Caco-2 (cell line): ENCODE measurements around the gene EVA1B. TPM values are rescaled to one million over a fixed set of nuclear protein-coding genes. Genes with fewer than 3 reads are reported as not detected.

Source experiments
- BruUV-seq: library from RNA; stranded (reverse); fragments of 400-500 nt; replicated peaks from 2 replicates; lab custom pipeline; 2021; lab: Mats Ljungman, UMichigan
- CTCF ChIA-PET: fragments of 300-600 bp; sonication (Branson Sonifier 250); formaldehyde crosslinking; loops from one replicate; lab custom pipeline; 2022; ENCODE audit warnings: antibody characterized with exemption; lab: Charles Lee
- POLR2A ChIA-PET: fragments of 300-600 bp; sonication (Branson Sonifier 250); formaldehyde crosslinking; loops from one replicate; lab custom pipeline; 2022; ENCODE audit warnings: antibody characterized with exemption; lab: Charles Lee
- DNase-seq, 2 experiments: peaks; one replicate each; pipeline versions ENCODE4 v3.0.0 to v3.0.0-alpha.2; 2020 to 2022
- H3K27me3 ChIP-seq: replicated peaks from 2 replicates; pipeline ENCODE4 v1.6.0; 2011; ENCODE audit warnings: low read length; ENCODE audit not compliant: control insufficient read depth, insufficient read depth
- H3K36me3 ChIP-seq: 2 replicates; pipeline ENCODE4 v1.5.1; 2011; ENCODE audit warnings: low read length; ENCODE audit not compliant: control insufficient read depth, insufficient read depth
- H3K4me1 ChIP-seq: fragments of 250-450 bp; sonication (Bioruptor Pico); 2 replicates; pipeline ENCODE4 v1.5.1; 2020; ENCODE audit warnings: mild to moderate bottlenecking
- H3K4me3 ChIP-seq: 2 replicates; pipeline ENCODE4 v1.5.1; 2011; ENCODE audit warnings: low read depth, mild to moderate bottlenecking, control low read depth, low read length
- H3K9me3 ChIP-seq: fragments of 250-450 bp; sonication (Bioruptor Pico); 2 replicates; pipeline ENCODE4 v1.5.1; 2020; ENCODE audit warnings: mild to moderate bottlenecking, moderate library complexity
- H3K27ac Mint-ChIP-seq: one replicate; pipeline ENCODE4 v1.8.0; 2022; ENCODE audit warnings: mixed read lengths; ENCODE audit not compliant: unreplicated experiment
- H3K27me3 Mint-ChIP-seq: one replicate; pipeline ENCODE4 v1.8.0; 2022; ENCODE audit warnings: mixed read lengths; ENCODE audit not compliant: insufficient read depth, unreplicated experiment
- H3K36me3 Mint-ChIP-seq: one replicate; pipeline ENCODE4 v1.8.0; 2022; ENCODE audit warnings: mild to moderate bottlenecking, mixed read lengths; ENCODE audit not compliant: insufficient read depth, unreplicated experiment
- H3K4me1 Mint-ChIP-seq: one replicate; pipeline ENCODE4 v1.8.0; 2022; ENCODE audit warnings: low read depth, mixed read lengths; ENCODE audit not compliant: unreplicated experiment
- H3K4me3 Mint-ChIP-seq: one replicate; pipeline ENCODE4 v1.8.0; 2022; ENCODE audit warnings: mild to moderate bottlenecking, moderate library complexity, mixed read lengths; ENCODE audit not compliant: unreplicated experiment
- H3K9me3 Mint-ChIP-seq: one replicate; pipeline ENCODE4 v1.8.0; 2022; ENCODE audit warnings: mixed read lengths; ENCODE audit not compliant: unreplicated experiment
- intact Hi-C: fragments of 100-400 bp; cut with micrococcal nuclease; formaldehyde crosslinking; loops from one replicate; pipeline ENCODE4 v1.10.0; 2022; ENCODE audit not compliant: unreplicated experiment
- total RNA-seq: library from RNA; stranded (reverse); gene quantifications from 2 replicates; pipeline ENCODE4 v1.2.3, GENCODE V29; 2022
- TF ChIP-seq, protein P1 (sequence below), 2 experiments: fragments of 200-600 bp in 1 of 2; IDR thresholded peaks; 1 replicate in 1 of 2; 2 replicates in 1 of 2; pipeline versions ENCODE4 v1.5.1 to v1.8.0; 2011 to 2022; ENCODE audit warnings: antibody characterized with exemption in 1 of 2, control low read depth in 1 of 2, inconsistent platforms in 1 of 2, low read depth in 1 of 2, low read length in 1 of 2, mild to moderate bottlenecking in 1 of 2, moderate library complexity in 1 of 2; ENCODE audit not compliant: insufficient read depth in 1 of 2, severe bottlenecking in 1 of 2, unreplicated experiment in 1 of 2

The EVA1B gene
- total RNA-seq, 1 experiment from 2014 or later: 4.1 TPM

DNA sequence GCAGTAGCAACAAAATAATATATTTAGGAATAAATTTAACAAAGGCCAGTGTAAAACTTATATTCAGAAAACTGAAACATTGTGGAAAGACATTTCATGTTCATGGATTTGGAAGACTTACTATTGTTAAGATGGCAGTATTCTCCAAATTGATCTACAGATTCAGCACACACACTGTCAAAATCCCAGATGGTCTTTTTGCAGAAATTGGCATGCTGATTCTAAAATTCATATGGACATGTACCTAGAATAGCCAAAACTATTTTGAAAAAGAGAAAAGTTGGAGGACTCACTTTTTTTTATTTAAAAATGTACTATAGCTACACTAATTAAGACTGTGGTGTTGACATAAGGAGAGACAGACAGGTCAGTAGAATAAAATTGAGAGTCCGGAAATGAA, 49.2 kb downstream of the EVA1B start:
- Mint-ChIP-seq H3K27ac (no peak overlapping the region), H3K27me3 (no peaks in the 10 kb centered on the region), H3K4me3 (no peak overlapping the region), H3K9me3 (no peaks in the 10 kb centered on the region), H3K36me3 (peaks cover 44% of the 10 kb centered on the region), H3K4me1 (peaks cover 5% of the 10 kb centered on the region)
- no TSS peak for BruUV-seq
- no peaks in the 10 kb centered on the region; the same call in 1 of the 2 replicates for H3K36me3 ChIP-seq
- H3K9me3 ChIP-seq: no peaks in the 10 kb centered on the region
- no peak overlapping the region for H3K4me3 ChIP-seq
- peaks cover 10% of the 10 kb centered on the region for H3K4me1 ChIP-seq
- TF ChIP-seq, protein P1, sequence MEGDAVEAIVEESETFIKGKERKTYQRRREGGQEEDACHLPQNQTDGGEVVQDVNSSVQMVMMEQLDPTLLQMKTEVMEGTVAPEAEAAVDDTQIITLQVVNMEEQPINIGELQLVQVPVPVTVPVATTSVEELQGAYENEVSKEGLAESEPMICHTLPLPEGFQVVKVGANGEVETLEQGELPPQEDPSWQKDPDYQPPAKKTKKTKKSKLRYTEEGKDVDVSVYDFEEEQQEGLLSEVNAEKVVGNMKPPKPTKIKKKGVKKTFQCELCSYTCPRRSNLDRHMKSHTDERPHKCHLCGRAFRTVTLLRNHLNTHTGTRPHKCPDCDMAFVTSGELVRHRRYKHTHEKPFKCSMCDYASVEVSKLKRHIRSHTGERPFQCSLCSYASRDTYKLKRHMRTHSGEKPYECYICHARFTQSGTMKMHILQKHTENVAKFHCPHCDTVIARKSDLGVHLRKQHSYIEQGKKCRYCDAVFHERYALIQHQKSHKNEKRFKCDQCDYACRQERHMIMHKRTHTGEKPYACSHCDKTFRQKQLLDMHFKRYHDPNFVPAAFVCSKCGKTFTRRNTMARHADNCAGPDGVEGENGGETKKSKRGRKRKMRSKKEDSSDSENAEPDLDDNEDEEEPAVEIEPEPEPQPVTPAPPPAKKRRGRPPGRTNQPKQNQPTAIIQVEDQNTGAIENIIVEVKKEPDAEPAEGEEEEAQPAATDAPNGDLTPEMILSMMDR (IDR thresholded peaks at IDR 0.05; ENCODE audit: insufficient read depth in 1 of 2, low read depth in 1 of 2, low read length in 1 of 2, severe bottlenecking in 1 of 2, unreplicated experiment in 1 of 2): no peak
- POLR2A ChIA-PET: no interaction called here
- no peak for DNase-seq
- no peaks in the 10 kb centered on the region for H3K27me3 ChIP-seq
- intact Hi-C loops: no loop called here
- CTCF ChIA-PET: no interaction called here

DNA sequence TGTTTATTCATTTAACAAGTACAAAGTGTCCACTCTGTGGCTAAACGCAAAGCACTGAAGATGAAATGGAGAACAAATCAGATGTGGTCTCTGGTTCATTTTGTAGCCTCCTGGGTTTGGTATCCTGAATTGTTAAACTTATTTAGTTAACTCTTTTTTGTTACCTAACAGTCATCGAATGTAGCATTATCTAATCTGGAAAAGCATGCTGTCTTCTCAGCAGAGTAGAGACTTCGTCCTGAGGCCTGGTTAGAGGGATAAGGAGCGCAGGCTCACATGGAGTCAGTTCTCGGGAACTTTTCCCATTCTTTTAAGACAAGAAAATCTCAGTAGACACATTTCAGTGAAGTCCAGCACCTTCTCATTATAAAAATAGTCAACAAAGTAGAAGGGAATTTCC, 50.4 kb downstream of the EVA1B start:
- TF ChIP-seq, protein P1 (IDR thresholded peaks at IDR 0.05; ENCODE audit: insufficient read depth in 1 of 2, low read depth in 1 of 2, low read length in 1 of 2, severe bottlenecking in 1 of 2, unreplicated experiment in 1 of 2): no peak
- H3K36me3 Mint-ChIP-seq: peaks cover 56% of the 10 kb centered on the region
- Histone ChIP-seq H3K4me3 (no peak overlapping the region), H3K36me3 (no peaks in the 10 kb centered on the region; the same call in 1 of the 2 replicates), H3K4me1 (peaks cover 16% of the 10 kb centered on the region), H3K9me3 (no peaks in the 10 kb centered on the region), H3K27me3 (no peaks in the 10 kb centered on the region)
- peaks cover 5% of the 10 kb centered on the region for H3K4me1 Mint-ChIP-seq
- no peaks in the 10 kb centered on the region for H3K9me3 Mint-ChIP-seq
- no peaks in the 10 kb centered on the region for H3K27me3 Mint-ChIP-seq
- ChIA-PET POLR2A (no interaction called here), CTCF (no interaction called here)
- no peak for DNase-seq
- intact Hi-C loops: no loop called here
- H3K4me3 Mint-ChIP-seq: no peak overlapping the region
- no TSS peak for BruUV-seq
- no peak overlapping the region for H3K27ac Mint-ChIP-seq

Other genes with a start within 250 kb of the EVA1B start
- gene TEKT2, start 239.6 kb downstream of the EVA1B start, total RNA-seq: not detected in 2 replicates
- 17.5 and 19.3 TPM in 2 replicates for gene ADPRS, start 234.8 kb downstream of the EVA1B start, total RNA-seq
- gene COL8A2, start 198.4 kb downstream of the EVA1B start, total RNA-seq: 0.07 and 0.18 TPM in 2 replicates
- 35.4 and 37.9 TPM in 2 replicates for gene TRAPPC3, start 174.2 kb downstream of the EVA1B start, total RNA-seq
- 33.7 and 37.7 TPM in 2 replicates for gene MAP7D1, start 167.5 kb downstream of the EVA1B start, total RNA-seq
- 86.8 and 89.1 TPM in 2 replicates for gene THRAP3, start 99.2 kb downstream of the EVA1B start, total RNA-seq
- gene SH3D21, start 17.3 kb downstream of the EVA1B start, total RNA-seq: 12.1 and 12.4 TPM in 2 replicates
- 26.7 and 29.7 TPM in 2 replicates for gene STK40, start 62.3 kb upstream of the EVA1B start, total RNA-seq
- 19.6 and 20.7 TPM in 2 replicates for gene LSM10, start 74.3 kb upstream of the EVA1B start, total RNA-seq
- 0.51 and 0.91 TPM in 2 replicates for gene OSCP1, start 126.8 kb upstream of the EVA1B start, total RNA-seq
- 70.2 and 77.0 TPM in 2 replicates for gene MRPS15, start 140.7 kb upstream of the EVA1B start, total RNA-seq
- 1.3 and 1.4 TPM in 2 replicates for gene CSF3R, start 159.3 kb upstream of the EVA1B start, total RNA-seq